ENCODE data around the gene SPPL2C.

The SPPL2C gene

GRCh38 chr17:45826919-45827588 lies 17.6 kb upstream of the SPPL2C start:
- intact Hi-C loops (cut with DNase I) = no loop called here
- DNase-seq = peak in 3 of 42 donors; percentile 21 to 39 (median 34)

DNA sequence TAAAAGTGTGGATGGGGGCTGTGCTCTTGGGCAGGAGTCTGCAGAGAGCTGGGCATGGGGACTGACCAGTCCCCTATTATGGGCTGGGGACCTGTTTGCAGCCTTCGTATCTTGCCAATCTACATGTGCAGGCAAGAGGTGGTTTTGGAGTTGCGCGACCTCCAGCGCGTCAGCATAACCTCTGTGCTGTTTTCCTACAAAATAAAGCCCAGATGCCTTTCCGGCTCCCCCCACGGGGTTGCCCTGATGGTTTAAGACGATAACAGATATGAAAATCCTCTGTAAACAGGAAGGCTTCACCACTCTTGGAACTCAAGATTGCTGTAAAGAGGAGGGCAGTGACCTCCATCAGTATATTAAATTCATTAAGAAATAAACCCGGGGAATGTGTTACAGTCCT lies 16.5 kb upstream of the SPPL2C start:
- intact Hi-C loops (cut with DNase I) = no loop called here
- no peak for DNase-seq

GRCh38 chr17:45828582-45829133 lies 16.0 kb upstream of the SPPL2C start:
- no peak for DNase-seq
- intact Hi-C loops (cut with DNase I) = no loop called here

GRCh38 chr17:45833920-45834319 lies 10.8 kb upstream of the SPPL2C start:
- intact Hi-C loops (cut with DNase I) = loop anchor here (5.0 to 10.0 kb wide), 2 partner anchors 119 to 192 kb away; no protein-coding TSS in a partner anchor
- DNase-seq = no peak

DNA sequence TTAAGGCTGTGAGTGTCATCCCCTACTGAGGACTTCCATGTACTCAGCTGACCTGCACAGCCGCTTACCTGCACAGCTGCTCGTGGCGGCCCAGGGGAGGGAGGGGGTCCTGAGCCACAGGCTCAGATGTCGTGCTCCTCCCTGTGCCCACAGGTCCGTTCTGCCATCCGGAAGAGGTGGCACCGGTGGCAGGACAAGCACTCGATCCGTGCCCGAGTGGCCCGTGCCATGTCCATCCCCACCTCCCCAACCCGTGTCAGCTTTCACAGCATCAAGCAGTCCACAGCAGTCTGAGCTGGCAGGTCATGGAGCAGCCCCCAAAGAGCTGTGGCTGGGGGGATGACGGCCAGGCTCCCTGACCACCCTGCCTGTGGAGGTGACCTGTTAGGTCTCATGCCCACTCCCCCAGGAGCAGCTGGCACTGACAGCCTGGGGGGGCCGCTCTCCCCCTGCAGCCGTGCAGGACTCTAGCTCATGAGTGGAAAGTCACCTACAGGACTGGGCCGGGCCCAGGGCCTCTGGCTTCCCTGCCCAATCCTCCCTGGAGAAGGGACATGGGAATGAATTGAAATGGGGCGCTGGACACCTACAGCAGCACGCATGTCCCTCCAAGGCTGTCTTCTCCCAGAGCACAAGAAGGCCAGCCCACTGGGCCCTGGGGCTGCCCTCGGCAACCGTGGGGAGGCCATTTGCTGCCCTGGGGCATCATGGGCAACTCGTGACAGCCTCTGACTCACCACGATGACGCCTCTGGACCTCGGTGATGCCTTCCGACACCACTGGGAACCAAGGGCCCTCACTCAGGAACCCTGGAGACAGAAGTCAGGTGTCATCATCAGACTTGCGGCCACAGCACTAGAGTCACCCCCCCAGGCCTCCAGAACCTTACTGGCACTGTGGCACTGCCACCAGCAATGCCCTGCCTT lies 9.9 kb upstream of the SPPL2C start:
- intact Hi-C loops (cut with DNase I) = loop anchor here (5.0 to 10.0 kb wide), 2 partner anchors 120 to 192 kb away; no protein-coding TSS in a partner anchor
- no peak for DNase-seq

DNA sequence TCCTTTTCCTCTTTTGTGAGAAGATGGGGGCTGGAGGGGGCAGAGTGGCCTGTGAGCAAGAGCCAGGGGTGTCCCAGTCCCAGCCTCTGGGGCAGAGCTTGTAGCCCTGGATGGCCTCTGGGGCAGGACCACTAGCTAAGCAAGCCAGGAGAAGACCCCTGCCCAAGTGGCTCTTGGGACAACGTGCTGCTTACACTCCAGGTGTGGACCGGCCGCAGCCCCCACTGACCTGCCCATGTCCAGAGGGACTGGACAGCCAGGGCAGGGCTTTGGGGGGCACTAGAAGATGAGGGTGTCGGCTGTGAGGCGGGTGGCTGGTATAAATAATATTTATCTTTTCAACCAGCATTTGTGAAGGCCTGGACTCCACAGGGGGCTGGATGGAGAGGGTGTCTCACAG lies 9.2 kb upstream of the SPPL2C start:
- intact Hi-C loops (cut with DNase I) = loop anchor here (10.0 kb wide), 1 partner anchor 121 kb away; no protein-coding TSS in a partner anchor
- DNase-seq = no peak

DNA sequence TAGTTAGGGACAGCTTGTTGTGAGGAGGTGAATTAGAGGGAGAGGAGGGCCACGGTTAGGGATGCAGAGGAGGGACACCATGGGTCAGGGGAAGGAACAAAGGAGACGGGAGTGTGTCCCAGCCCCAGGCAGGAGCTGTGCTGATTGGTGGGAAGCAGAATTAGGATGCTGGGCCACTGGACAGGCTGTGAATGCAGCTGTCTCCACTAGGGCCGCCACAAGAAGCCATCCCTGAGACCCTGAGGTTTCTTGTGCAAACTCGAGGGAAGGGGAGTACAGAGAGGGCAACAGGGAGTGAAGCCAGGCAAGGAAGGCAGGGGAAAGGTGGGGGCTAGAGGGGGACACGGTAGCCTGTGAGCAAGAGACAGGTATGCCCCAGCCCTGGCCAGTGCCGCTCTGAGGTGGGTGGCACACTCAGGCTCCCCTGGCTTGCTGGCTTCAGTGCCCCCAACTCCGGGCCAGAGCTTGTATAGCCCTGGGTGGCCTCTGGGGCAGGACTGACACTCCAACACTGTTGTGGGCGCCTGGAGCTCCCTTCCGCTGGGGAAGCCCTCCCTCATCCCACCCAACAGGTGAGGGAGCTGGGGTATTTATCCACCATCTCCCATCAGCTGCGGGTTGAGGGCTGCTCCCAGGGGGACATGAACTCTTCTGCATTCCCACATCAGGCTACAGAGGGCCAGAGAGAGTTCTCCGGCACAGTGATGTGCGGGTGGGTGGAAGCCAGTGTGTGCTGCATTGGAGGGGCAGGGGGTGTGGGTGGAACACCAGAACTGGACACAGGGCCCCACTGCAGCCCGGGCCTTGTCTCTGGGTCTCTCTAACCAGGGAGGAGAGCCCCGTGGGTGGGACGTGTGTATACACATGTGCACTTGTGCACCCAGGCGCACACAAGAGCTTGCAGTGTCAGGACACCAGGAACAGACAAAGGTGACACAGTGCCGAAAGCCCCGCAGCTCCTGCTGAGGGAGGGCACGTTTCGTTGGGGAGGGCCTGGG lies 8.3 kb upstream of the SPPL2C start:
- intact Hi-C loops (cut with DNase I) = loop anchor here (10.0 kb wide), 1 partner anchor 122 kb away; no protein-coding TSS in a partner anchor
- DNase-seq = no peak

- DNase-seq = no peak
- intact Hi-C loops (cut with DNase I) = loop anchor here (10.0 kb wide), 1 partner anchor 122 kb away; no protein-coding TSS in a partner anchor
These were observed 7.5 kb upstream of the SPPL2C start for GRCh38 chr17:45837187-45837586.

DNA sequence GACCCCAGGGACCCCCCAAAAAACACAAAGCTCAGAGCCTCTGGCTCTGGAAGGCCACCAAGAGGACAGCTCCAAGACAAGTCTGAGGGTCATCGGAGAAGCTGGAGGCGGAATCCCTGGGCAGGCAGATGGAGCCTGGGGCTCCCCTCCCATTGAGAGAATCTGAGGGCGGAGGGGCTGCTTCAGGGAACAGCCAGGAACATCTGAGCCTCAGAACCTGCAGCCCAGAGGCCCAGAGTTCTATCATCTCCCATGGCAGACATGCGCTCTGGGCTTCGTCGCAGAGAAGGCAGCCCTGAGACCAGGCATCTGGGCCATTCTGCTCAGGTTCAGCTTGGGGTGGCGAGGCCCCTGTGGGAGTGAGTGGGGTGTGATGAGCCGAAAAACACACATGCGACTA lies 7.1 kb upstream of the SPPL2C start:
- intact Hi-C loops (cut with DNase I) = loop anchor here (10.0 kb wide), 1 partner anchor 123 kb away; no protein-coding TSS in a partner anchor
- no peak for DNase-seq

DNA sequence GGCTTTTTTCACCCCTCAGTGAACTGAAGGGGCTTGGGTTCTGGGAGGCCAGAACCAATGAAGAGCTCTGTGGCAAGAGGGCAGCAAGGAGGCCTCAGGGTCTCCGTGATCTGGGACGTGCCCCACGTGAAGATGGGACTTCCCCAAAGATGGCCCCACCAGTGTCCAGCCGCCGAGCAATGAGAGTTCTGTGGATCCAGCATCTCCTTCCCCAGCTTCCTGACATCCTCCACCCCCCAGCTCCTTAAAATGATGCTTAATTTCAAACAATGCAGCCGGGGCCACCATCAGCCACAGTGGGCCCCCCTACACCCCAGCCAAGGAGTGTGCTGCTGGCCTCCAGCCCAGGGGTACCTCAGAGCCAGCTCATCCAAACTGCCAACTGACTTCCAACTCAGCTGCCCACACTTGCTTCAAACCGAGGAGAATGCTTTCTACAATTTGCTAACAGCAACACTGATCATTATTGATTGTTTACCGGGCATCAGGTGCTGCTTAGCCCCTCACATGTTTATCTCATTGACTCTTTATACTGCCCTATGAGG lies 5.9 kb upstream of the SPPL2C start:
- intact Hi-C loops (cut with DNase I) = loop anchor here (10.0 kb wide), 1 partner anchor 124 kb away; no protein-coding TSS in a partner anchor

DNA sequence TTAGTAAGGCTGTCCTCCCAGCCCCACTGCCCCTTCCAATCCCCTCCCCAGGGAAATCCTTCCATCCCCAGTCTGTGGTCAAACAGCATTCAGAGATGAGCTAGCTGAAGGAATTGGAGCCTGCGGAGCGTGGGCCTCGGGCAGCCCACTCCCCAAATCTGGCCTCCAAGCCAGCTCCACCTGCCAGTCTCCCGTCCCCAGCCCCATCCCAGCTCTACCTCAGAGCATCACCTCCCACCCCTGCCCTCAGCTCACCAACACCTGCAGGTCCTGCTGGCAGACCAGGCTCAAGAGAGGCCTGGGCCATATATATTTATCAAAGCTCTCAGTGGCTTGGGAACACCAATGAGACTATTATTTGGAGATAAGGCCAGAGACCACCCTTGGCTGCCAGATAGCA lies 5.2 kb upstream of the SPPL2C start:
- intact Hi-C loops (cut with DNase I) = loop anchor here (10.0 kb wide), 1 partner anchor 125 kb away; no protein-coding TSS in a partner anchor
- DNase-seq = no peak

More for the DNA sequence above, 5.9 kb upstream of the SPPL2C start:
- DNase-seq = no peak

DNA sequence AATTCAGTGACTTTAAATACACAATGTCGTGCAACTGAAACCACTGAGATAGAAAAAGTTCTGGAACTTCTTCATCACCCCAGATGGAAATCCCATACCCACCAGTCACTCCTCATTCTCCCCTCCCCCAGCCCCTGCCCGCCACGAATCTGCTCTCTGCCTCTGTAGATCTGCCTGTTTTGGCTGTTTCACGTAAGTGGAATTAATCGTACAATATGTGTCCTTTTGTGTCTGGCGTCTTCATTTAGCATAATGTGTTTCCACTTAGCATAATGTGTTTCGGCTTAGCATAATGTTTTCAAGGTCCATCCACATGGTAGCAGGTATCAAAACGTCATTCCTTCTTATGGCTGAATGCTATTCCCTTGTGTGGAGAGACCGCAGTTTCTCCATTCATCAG lies 3.5 kb upstream of the SPPL2C start:
- DNase-seq = no peak
- intact Hi-C loops (cut with DNase I) = no loop called here

GRCh38 chr17:45841883-45842525 lies 2.7 kb upstream of the SPPL2C start:
- DNase-seq = no peak
- intact Hi-C loops (cut with DNase I) = no loop called here

DNA sequence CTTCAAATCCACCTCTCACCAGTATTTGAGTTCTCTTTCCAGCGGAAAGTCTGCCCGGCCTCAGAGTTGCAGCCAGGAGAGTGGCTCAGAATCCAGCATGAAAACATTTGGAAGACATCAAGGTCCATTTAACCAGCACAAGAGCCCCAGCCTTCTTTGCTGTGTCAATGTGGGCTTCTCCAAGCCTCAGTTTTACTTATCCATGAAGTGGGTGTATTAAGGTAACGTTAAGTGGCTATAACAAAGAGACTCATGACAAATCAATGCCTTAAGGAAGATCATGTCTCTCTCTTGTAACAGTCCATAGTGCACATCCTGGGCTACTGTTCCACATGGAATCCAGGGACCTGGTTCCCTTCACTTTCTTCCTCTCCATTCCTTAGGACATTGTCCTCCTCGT lies 959 bp upstream of the SPPL2C start:
- no peak for DNase-seq
- intact Hi-C loops (cut with DNase I) = no loop called here

- intact Hi-C loops (cut with DNase I) = no loop called here
- DNase-seq = no peak
These were observed 900 bp downstream of the SPPL2C start for GRCh38 chr17:45845376-45846185.

DNA sequence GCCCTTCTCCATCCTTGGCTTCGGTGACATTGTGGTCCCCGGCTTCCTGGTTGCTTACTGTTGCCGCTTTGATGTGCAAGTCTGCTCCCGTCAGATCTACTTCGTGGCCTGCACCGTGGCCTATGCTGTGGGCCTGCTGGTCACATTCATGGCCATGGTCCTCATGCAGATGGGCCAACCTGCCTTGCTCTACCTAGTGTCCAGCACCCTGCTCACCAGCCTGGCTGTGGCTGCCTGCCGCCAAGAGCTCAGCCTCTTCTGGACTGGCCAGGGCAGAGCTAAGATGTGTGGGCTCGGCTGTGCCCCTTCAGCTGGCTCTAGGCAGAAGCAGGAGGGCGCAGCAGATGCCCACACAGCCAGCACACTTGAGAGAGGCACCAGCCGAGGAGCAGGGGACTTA lies 1.5 kb downstream of the SPPL2C start:
- DNase-seq = no peak
- intact Hi-C loops (cut with DNase I) = no loop called here

DNA sequence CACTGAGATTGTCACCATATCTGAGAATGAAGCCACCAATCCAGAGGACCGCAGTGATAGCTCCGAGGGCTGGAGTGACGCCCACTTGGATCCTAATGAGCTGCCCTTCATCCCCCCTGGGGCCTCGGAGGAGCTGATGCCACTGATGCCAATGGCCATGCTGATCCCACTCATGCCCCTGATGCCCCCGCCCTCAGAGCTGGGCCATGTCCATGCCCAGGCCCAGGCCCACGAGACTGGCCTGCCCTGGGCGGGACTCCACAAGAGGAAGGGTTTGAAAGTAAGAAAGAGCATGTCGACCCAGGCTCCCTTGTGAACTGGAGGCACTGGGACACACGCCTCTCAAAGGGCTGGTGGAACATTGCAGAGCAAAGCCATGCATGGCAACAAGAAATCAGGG lies 2.0 kb downstream of the SPPL2C start:
- intact Hi-C loops (cut with DNase I) = no loop called here
- DNase-seq = no peak
